GM10266 (cell line): ENCODE measurements around the gene SLC9B1.
"Not testable (repeated sequence)": the region's sequence is repeated elsewhere in the genome, so short reads cannot be mapped to it uniquely, and the experiment has no call there.

Source experiments
- DNase-seq: peaks from one replicate; pipeline ENCODE4 v3.0.0; 2012; ENCODE audit errors: extremely low spot score
- CTCF ChIP-seq: IDR thresholded peaks from 2 replicates; pipeline ENCODE4 v1.5.1; 2012; ENCODE audit warnings: mild to moderate bottlenecking, low read depth; ENCODE audit not compliant: control insufficient read depth, insufficient read depth; ENCODE audit errors: missing control alignments

Gene SLC9B1

GRCh38 chr4:102883278-102883677 lies 136.2 kb downstream of the SLC9B1 start:
- no peak for TF ChIP-seq CTCF
- DNase-seq = no peak

- no peak for DNase-seq
- no peak for TF ChIP-seq CTCF
Measured at GRCh38 chr4:102881343-102881742, 138.2 kb downstream of the SLC9B1 start.

- no peak for TF ChIP-seq CTCF
- DNase-seq = no peak
Measured at GRCh38 chr4:102878901-102879300, 140.6 kb downstream of the SLC9B1 start.

DNA sequence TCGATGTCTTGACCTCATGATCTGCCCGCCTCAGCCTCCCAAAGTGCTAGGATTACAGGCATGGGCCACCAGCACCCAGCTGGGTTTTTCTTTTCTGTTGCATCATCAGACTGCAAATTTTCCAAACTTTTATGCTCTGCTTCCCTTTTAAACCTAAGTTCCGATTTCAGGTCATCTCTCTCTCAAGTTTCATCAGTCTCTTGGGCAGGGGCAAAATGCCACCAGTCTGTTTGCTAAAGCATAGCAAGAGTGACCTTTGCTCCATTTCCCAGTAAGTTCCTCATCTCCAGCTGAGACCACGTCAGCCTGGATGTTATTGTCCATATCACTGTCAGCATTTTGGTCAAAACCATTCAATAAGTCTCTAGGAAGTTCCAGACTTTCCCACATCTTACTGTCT lies 141.2 kb downstream of the SLC9B1 start:
- DNase-seq = not testable (repeated sequence)

- not testable (repeated sequence) for DNase-seq
Measured at GRCh38 chr4:102877477-102878106, 141.9 kb downstream of the SLC9B1 start.

DNA sequence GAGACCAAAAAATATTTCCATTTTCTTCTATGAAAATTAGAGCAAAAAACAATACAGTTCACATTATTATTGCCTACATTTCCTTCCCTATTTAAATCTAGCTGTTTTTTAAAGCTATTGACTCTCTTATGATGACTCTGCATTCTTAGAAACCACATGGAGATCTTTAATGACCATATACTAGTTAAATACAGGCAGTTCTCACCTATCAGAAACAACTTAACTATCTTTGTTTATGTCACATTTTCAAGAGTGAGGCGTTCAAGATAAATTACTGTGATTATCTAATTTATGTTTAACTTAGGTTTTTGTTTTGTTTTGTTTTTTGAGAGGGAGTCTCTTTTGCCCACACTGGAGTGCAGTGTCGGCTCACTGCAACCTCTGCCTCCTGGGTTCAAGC lies 147.7 kb downstream of the SLC9B1 start:
- DNase-seq = no peak
- TF ChIP-seq CTCF = no peak

DNA sequence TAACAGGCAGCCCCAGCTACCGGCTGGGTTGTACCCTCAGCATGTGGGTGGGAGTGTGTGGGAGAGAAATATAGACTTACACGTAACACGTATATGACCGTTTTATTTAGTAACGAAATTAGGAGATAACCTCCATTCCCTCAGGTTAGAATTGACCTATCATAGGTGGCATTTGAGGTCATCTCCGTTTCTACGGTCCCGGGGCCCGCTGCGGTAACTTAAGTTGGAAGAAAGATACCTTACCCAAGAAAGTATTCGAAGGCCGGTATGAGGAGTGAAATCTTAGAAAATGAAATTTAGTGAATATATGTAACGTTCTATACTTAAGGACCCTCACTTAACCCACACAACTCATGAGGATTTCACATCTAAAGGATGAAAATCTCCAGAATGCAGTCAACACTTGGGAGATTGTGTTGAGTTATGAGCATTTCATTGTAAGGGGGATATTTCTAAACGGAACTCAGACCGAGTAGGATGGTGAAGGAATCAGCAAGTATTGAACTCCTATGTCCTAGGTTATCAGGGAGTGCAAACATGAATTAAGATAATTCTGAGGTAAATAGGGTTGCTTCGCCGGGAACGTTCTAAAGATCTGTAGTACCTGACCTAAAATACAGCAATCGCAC lies 149.8 kb downstream of the SLC9B1 start:
- TF ChIP-seq CTCF = no peak
- DNase-seq = peak; percentile 50

DNA sequence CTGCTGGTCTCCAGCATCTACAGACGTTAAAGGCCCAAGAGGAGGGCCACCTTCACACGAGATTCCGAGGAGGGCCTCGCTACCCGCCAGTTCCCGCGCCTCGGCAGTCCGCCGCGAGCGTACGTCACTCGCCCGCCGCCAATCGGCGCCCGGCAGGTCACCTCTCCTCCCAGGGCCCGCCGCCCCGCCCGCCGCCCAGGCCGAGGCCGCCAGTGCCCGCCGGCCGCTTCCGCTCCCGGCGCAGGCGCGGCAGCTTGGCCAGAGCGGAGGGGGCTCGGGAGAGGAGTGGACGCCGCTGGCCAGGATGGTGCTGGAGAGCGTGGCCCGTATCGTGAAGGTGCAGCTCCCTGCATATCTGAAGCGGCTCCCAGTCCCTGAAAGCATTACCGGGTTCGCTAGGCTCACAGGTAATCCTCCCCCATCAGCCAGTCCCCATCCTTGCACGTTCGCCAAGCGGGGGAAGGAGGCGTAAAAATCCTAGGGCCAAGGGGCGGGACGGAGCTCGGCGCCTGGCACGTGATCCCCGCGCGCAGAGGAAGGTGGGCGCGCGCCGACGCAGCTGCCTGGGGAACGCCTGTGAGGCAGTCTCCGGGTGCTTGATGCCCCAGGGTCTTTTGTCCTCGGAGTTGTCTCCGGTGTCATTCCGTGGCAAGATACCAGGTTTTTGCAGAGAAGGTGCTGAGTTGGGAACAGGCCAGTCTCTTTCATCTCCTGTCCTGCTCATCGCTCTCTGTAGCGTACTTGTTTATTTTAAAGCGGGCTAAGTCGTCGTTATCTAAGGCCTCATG lies 150.5 kb downstream of the SLC9B1 start, which contains the start of gene CISD2:
Gene CISD2 (plus strand): TSS at position 212 of the 788 bp plus-strand sequence. CDS start 93 bp downstream, at position 305.
- no peak for TF ChIP-seq CTCF
- peak; percentile 90 for DNase-seq
